H1 (cell line): ENCODE measurements around the gene PRMT1. TPM values are rescaled to one million over a fixed set of nuclear protein-coding genes. Genes with fewer than 3 reads are reported as not detected.

Experiments
- polyA plus RNA-seq, 7 experiments: library from polyadenylated mRNA; depleted of rRNA in 3 of 7; stranded (reverse) in 5 of 7; unstranded in 2 of 7; fragments of >200 nt in 5 of 7; fragments of 200-250 nt in 2 of 7; gene quantifications; 1 replicate in 5 of 7; 2 replicates in 1 of 7; 4 replicates in 1 of 7; pipeline versions ENCODE4 v1.2.1 to v1.2.3, GENCODE V29; 2011 to 2013; ENCODE audit warnings: missing spikeins in 2 of 7, mixed read lengths in 2 of 7
- total RNA-seq: library from RNA; stranded (reverse); fragmentation: NEBNext Ultra II Directional; extraction: Animal tissue kit (Norgen Biotek cat#: 25700); gene quantifications from 2 replicates; pipeline ENCODE4 v1.2.1, GENCODE V29; 2021
- TF ChIP-seq, protein P1 (sequence below): IDR thresholded peaks from 2 replicates; pipeline ENCODE4 v1.6.1; 2012; ENCODE audit warnings: inconsistent platforms

The PRMT1 gene
- total and polyA plus RNA-seq, 2 of the 8 experiments (the other 6 are each of a cell fraction or from before 2014, with no cell fraction given), result 561 to 1,215 TPM

DNA sequence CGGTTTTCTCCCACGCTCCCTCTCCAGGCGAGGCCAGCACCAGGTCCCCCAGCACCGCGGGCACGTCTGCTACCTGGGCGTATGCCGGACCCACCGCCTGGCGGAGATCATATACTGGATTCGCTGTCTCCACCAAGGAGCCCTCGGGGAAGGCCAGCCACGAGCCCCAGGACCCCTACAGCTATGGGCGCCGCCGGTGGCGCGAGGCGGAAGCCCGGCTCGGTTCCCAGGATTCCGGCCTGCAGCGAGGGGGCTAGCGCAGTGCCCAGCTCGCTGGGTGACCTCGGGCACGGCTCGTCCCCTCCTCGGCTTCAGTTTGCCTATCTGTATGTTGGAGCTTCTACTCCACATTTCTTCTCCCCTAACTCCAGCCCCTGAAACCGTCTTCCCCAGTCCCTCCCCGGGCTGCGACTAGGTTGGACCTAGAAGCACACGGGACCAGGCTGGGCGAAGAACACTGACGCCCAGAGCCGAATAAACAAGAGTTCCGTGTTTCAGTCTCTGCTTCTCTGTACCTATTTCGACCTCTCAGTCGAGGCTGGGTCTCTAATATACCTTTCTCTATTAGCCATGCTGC, 13.1 kb downstream of the PRMT1 start (continued):
- TF ChIP-seq, protein P1, sequence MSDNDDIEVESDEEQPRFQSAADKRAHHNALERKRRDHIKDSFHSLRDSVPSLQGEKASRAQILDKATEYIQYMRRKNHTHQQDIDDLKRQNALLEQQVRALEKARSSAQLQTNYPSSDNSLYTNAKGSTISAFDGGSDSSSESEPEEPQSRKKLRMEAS, result no peak
